ENCODE results near the gene TSPAN4. TPM values are rescaled to one million over a fixed set of nuclear protein-coding genes. Genes with fewer than 3 reads are reported as not detected.

The TSPAN4 gene
- total and polyA plus RNA-seq, 9 of the 15 experiments (the other 6 are each of a cell fraction or from before 2014, with no cell fraction given): 0.07 to 31.0 (median 15.7) TPM

GRCh38 chr11:831118-831864, 11.4 kb upstream of the TSPAN4 start:
- no TSS peak for BruUV-seq (replicated peaks)
- Histone ChIP-seq H3K4me1 (replicated peaks in 1 of 2; ENCODE audit: control insufficient read depth in 2 of 2, insufficient read depth in 2 of 2, low read length in 2 of 2) (peaks cover 24 to 91% of the 10 kb centered on the region in 2 experiments), H3K9me1 (ENCODE audit: control insufficient read depth, insufficient read depth, low read length) (peaks cover 5% of the 10 kb centered on the region), H3K27me3 (ENCODE audit: control insufficient read depth in 2 of 2, insufficient read depth in 2 of 2, low read length in 2 of 2) (no peaks in the 10 kb centered on the region), H3K4me3 (no peak overlapping the region), H3K27ac (ENCODE audit: extremely low read depth, low read depth, low read length) (no peak overlapping the region), H3K9me3 (replicated peaks; ENCODE audit: control insufficient read depth, insufficient read depth, low read depth, low read length) (no peaks in the 10 kb centered on the region), H3K36me3 (ENCODE audit: control insufficient read depth, insufficient read depth, low read length) (peaks cover 20% of the 10 kb centered on the region; the same call in 1 of the 3 replicates), H3K79me2 (ENCODE audit: control insufficient read depth, insufficient read depth, low read length) (peaks cover 41% of the 10 kb centered on the region), H3K9ac (ENCODE audit: insufficient read depth in 1 of 2, low read depth in 2 of 2, low read length in 2 of 2) (peak overlapping the region in 1 of 2 experiments; percentile 96; a peak in 2 of 4 replicates), H2AFZ (ENCODE audit: low read depth, low read length) (no peak overlapping the region), H3K4me2 (ENCODE audit: insufficient read depth, low read length) (no peak overlapping the region), H4K20me1 (replicated peaks; ENCODE audit: control insufficient read depth, insufficient read depth, low read length) (peaks cover 7% of the 10 kb centered on the region)
- in situ Hi-C loops (cut with MboI) (no loop called here), intact Hi-C loops (cut with micrococcal nuclease) (no loop called here)
- 84% methylated on average over 17 of the region's 31 CpGs for WGBS (ENCODE audit: insufficient coverage, low coverage, missing lambda C conversion rate)
- DNase-seq (ENCODE audit: extremely low read depth in 1 of 4, low spot score in 3 of 4) (no peak), ATAC-seq (no peak), FAIRE-seq (no peak)
- TF ChIP-seq, protein P1, sequence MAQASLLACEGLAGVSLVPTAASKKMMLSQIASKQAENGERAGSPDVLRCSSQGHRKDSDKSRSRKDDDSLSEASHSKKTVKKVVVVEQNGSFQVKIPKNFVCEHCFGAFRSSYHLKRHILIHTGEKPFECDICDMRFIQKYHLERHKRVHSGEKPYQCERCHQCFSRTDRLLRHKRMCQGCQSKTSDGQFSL (CRISPR knock-in tag; IDR thresholded peaks at IDR 0.05): 0 out of 2 replicates have a peak, but pooled peaks have one; percentile 20
- TF ChIP-seq, protein P1 (tag; IDR thresholded peaks at IDR 0.05): no peak
- no peak for TF ChIP-seq ZFPM2 (CRISPR knock-in tag; IDR thresholded peaks at IDR 0.05)
- POLR2A ChIA-PET: interaction anchor here (0.6 to 2.3 kb wide), 9 partner anchors 8 to 197 kb away, joined by 3 to 11 read pairs (median 4); partner anchors contain the start of gene PNPLA2
- CTCF ChIA-PET (ENCODE audit: low intra/inter-chr PET ratio): no interaction called here

Measured in K562 (cell line).